NCI-H2196 (cell line): ENCODE measurements around the gene SSTR1.

ENCODE experiments used
- DNase-seq: peaks from one replicate; lab custom pipeline; 2025; ENCODE audit not compliant: unreplicated experiment; lab: John Stamatoyannopoulos, UW

Gene SSTR1

DNA sequence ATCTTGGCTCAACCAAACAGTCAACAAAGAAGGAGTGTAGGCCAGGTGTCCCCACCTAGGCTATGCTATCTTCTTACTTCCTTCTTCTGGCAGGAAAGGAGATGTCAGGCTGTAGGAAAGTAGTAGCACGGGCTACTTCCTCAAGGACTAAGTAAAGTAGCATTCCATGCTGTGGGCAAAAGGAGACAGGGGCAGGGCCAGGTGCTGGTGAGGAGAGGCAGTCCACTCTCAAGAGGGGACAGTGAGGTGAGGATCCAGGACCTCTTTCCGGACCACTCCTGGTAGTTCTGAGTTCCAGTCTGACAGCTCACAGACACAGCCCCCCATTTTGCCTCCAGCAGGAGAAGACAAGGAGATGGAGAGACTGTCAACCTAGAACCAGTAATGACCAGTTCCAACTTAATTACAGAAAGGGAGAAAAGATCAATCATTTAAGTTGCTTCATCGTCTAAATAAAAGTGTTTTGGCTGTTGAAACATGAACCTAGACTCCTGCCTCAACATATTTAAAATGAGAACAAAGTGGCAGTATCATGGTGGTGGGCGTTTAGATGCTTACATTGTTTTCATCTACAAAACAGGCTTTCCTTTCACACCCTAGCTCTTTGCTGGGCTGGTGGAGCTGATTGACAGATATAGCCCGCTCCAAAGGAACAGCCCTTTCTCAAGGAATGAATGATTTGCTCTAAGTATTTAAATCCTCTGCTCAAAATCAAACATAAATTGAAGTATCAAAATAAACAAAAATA lies 5.1 kb upstream of the SSTR1 start:
- DNase-seq, result no peak

DNA sequence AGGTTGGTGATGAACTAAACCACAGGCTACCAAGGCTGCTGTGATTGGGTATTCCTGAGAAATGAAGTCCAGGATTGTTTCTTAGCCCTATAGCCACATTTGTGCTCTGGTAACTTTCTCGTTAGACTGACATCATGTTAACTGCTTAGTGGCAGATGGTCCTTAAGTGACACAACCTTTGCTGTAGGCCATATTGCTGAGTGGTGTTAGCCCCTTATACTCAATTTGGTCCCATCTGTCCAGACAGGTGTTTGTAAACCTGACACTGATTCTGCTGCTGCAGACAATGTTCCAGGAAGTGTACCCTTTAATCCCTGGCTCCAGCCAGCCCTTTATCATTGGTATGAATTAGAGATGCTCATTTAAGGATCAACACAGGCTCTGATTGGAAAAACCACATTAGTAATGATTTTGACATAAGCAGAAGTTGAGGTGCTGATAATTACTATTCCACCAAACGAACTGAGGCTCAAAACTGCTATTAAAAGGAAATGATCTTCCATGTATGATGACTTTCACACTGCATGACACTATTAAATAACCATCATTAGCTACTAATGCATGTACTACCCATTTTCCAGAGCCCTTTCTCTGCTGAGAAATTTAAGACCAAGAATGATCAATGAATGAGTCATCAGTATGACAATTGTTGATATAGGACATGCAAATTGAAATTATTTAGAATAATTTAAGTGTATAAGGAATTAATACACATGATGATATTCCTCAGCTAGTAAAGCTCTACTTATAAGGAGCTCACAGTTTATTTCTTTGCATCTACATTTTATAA lies 3.6 kb upstream of the SSTR1 start:
- no peak for DNase-seq

DNA sequence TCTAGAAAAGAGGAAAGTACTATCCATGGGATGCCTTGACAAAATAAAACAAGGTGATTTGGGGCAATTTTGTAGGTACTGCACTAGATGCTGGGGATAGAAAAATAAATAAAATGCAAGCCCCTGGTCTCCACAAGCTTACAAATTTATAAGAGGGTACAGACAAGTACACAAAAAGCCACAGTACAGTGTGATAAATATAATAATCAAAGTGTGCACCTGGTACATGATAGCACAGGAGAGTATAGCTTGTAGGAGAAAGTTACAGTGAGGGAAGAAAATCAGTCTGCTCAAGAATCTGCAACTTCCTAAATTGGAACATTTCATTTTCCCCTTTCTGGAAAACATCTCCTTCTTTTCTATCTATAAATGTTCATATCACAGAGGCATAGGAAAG lies 3.0 kb upstream of the SSTR1 start:
- DNase-seq, result no peak

DNA sequence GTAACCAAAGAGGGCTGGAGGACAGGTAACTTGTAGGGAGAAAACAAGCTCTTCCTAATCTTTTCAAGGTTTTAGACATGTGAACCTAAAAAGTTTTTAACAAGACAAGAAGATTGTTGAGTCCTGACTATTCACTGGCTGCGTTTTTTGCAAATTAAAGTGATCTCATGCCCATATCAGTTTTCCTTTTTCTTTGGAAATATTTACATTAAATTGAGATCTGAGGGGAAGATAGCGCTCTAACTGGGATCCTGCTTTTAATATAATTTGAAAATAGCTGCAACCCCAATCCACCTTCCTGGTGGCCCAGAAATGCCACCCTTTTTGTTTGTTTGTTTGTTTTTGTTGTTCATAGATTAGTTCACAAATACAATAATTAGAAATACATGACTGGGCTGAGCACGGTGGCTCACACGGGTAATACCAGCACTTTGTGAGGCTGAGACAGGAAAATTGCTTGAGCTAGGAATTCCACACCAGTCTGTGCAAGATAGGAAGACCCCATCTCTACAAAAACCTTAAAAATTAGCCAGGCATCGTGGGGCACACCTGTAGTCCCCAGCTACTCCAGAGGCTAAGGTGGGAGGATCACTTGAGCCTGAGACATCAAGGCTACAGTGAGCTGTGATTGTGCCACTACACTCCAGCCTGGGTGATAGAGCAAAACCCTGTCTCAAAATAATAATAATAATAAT lies 2.4 kb upstream of the SSTR1 start:
- DNase-seq, result no peak

DNA sequence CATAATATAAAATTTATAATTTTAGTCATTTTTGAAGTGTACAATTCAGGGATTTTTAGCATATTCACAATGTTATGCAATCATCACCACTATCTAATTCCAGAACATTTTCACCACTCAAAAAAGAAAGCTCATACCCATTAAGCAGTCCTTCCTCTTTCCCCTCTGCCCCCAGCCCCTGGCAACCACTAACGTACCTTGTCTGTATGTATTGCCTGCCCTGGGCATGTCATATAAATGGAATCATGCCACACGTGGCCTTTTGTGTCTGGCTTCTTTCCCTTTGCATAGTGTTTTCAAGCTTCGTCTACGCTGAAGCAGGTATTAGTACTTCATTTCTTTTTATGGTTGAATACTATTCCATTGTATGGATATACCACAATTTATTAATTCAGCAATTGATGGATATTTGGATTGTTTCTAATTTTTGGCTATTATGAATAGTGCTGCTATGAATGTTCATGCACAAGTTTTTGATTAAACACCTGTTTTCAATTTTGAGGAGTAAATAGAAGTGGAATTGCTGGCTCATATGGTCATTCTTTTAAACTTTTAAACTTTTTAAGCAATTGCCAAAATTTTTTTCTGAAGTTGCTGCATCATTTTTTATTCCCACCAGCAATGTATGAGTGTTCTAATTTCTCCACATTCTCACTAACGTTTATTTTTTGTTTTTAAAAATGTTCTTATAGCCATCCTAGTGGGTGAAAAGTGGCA lies 1.6 kb upstream of the SSTR1 start:
- no peak for DNase-seq

DNA sequence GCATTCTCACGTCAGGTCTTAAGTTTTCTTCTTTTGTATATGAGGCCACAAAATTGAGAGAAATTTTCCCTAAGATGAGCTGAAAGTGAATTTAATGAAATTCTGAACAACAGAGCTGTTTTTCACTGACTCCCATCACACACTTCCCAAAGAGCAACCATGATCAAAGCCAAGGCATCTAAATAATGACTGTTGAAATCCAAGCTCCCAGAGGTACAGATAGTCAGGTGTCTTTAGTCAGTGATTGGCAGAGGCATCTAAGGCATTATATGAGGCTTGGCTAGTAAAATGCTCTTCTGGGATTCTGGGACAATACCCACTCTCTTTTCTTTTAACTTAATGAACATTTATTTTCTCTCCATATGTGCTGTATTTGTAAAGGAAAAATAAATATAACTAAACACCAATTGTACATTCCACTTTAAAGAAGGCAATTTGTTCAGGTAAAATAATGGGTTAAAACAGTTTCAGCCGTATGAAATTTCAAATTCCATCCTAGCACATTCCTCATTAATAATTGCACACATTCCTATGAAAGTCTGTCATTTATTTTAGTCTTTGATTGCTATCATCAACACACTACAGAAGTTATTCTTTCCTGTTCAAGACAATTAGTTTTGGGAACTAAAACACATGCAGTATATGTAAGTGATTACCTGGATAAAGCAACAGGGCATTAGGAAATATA lies 871 bp upstream of the SSTR1 start:
- DNase-seq, result no peak

DNA sequence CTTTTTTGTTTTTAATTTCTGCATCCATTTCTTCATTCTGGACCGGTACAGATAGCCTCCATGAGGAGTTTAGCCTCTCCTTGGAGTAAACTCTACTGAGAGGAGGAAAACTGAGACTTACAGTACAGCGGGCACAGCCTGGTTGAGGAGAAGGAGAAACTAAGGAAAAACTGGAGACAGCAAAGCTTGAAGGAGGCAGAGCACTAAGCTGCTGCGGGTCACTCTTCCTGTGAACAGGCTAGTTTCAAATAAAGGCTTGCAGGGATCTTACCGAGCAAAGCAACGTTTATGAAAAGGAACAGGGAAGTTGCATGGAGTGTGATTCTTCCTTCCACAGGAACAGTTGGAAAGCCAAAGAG lies 348 bp upstream of the SSTR1 start:
- DNase-seq, result no peak

DNA sequence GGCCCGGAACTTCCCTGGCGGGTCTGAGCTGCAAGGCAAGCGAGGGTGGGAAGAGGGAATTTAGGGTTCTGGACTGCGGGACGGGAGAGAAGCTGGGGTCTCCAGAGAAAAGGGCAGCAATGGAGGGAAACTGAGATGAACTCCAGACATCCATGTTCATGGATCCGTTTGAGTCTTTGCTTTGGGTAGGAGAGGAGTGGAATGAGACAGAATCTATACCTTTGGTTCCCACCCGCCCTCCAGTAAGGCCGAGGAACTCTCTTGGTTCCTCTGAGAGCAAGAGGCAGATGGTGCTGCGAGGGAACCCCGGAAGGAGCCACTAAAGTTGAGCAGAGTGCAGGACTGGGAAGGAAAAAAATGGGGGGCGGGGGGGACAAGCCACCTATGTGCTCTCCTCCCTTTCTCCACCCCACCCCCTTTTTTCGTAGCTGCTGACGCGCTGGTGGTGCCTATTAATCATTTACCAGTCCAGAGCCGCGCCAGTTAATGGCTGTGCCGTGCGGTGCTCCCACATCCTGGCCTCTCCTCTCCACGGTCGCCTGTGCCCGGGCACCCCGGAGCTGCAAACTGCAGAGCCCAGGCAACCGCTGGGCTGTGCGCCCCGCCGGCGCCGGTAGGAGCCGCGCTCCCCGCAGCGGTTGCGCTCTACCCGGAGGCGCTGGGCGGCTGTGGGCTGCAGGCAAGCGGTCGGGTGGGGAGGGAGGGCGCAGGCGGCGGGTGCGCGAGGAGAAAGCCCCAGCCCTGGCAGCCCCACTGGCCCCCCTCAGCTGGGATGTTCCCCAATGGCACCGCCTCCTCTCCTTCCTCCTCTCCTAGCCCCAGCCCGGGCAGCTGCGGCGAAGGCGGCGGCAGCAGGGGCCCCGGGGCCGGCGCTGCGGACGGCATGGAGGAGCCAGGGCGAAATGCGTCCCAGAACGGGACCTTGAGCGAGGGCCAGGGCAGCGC lies 1.2 kb downstream of the SSTR1 start:
- DNase-seq, result no peak

DNA sequence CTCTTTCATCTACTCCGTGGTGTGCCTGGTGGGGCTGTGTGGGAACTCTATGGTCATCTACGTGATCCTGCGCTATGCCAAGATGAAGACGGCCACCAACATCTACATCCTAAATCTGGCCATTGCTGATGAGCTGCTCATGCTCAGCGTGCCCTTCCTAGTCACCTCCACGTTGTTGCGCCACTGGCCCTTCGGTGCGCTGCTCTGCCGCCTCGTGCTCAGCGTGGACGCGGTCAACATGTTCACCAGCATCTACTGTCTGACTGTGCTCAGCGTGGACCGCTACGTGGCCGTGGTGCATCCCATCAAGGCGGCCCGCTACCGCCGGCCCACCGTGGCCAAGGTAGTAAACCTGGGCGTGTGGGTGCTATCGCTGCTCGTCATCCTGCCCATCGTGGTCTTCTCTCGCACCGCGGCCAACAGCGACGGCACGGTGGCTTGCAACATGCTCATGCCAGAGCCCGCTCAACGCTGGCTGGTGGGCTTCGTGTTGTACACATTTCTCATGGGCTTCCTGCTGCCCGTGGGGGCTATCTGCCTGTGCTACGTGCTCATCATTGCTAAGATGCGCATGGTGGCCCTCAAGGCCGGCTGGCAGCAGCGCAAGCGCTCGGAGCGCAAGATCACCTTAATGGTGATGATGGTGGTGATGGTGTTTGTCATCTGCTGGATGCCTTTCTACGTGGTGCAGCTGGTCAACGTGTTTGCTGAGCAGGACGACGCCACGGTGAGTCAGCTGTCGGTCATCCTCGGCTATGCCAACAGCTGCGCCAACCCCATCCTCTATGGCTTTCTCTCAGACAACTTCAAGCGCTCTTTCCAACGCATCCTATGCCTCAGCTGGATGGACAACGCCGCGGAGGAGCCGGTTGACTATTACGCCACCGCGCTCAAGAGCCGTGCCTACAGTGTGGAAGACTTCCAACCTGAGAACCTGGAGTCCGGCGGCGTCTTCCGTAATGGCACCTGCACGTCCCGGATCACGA lies 2.2 kb downstream of the SSTR1 start:
- no peak for DNase-seq

DNA sequence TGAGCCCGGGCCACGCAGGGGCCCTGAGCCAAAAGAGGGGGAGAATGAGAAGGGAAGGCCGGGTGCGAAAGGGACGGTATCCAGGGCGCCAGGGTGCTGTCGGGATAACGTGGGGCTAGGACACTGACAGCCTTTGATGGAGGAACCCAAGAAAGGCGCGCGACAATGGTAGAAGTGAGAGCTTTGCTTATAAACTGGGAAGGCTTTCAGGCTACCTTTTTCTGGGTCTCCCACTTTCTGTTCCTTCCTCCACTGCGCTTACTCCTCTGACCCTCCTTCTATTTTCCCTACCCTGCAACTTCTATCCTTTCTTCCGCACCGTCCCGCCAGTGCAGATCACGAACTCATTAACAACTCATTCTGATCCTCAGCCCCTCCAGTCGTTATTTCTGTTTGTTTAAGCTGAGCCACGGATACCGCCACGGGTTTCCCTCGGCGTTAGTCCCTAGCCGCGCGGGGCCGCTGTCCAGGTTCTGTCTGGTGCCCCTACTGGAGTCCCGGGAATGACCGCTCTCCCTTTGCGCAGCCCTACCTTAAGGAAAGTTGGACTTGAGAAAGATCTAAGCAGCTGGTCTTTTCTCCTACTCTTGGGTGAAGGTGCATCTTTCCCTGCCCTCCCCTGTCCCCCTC lies 3.0 kb downstream of the SSTR1 start:
- no peak for DNase-seq

DNA sequence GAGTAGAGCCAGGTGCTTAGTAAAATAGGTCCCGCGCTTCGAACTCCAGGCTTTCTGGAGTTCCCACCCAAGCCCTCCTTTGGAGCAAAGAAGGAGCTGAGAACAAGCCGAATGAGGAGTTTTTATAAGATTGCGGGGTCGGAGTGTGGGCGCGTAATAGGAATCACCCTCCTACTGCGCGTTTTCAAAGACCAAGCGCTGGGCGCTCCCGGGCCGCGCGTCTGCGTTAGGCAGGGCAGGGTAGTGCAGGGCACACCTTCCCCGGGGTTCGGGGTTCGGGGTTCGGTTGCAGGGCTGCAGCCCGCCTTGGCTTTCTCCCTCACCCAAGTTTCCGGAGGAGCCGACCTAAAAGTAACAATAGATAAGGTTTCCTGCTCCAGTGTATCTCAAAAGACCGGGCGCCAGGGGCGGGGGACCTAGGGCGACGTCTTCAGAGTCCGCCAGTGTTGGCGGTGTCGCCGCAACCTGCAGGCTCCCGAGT lies 3.6 kb downstream of the SSTR1 start:
- no peak for DNase-seq

DNA sequence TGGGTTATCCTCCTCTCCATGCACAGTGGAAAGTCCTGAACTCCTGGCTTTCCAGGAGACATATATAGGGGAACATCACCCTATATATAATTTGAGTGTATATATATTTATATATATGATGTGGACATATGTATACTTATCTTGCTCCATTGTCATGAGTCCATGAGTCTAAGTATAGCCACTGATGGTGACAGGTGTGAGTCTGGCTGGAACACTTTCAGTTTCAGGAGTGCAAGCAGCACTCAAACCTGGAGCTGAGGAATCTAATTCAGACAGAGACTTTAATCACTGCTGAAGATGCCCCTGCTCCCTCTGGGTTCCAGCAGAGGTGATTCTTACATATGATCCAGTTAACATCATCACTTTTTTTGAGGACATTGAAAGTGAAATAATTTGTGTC lies 4.4 kb downstream of the SSTR1 start:
- no peak for DNase-seq

DNA sequence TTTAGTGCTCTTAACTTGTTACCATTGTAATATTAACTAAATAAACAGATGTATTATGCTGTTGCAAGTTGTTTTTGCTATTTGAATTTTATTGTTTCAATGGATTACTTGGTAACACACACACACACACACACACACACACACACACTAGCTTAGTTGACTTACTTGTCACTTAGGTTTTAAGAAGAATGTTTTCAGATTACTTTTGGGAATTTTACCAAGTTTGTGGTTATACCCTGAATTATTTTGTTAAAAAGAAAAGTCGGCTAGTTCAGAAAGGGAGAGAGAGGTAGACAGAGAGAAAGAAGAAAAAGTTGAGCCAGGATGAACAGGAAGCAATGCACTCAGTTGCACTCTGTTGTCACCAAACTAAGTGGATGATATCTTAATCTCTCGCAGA lies 5.3 kb downstream of the SSTR1 start:
- DNase-seq, result no peak

DNA sequence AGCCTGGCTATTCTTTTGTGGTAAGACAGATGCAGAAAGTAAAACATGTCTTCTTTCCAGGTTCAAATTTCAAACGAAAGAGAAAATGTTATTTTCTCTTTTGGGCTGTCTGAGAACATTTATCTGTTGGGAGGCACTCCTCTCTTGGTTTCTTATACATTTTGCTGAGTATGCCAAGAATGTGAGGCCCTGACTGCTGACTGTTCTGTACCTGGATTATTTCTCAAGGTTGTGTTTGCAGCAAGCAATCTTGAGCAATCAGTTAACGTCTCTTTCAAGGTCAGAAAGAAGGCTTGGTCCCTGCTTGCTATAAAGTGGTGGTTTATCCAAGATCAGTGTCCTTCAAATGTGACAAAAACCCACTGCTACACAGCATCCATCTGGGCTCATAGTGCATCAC lies 9.8 kb downstream of the SSTR1 start:
- no peak for DNase-seq

DNA sequence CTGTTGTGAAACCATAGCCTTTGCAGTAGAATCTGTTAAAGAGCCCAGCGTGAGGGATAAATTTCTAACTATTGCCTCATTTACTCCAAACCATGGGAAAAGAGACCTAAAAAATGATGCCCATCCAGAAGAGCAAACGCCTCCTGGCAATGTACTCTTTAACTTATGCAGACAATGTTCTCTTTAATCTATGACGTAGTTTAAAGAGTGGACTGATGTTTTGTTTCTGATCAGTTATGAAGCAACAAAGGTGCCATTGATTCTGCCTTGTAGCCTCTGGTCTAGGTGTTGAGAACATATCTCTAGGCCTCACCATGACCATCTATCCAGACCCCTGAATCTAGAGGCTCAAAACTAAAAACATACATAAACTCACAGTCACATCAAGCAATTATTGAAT lies 13.4 kb downstream of the SSTR1 start:
- no peak for DNase-seq

DNA sequence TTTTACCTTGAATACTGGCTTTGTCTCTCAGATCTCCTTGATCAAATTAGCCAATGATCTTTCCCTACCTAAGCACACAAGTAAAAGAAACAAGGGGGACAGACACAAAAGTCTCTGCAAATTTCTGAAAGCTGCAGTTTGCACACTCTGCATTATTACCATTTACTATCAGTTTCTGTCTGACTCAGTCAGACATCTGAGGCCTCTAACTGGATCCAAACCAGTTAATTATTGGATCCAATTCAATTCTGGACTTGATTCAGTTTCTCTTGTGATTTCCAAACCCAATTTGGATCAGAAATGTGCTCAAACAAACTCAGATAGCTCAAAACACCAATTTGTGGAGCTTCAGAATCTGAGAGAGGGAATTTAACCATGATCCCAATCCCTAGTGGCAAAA lies 16.6 kb downstream of the SSTR1 start:
- no peak for DNase-seq

DNA sequence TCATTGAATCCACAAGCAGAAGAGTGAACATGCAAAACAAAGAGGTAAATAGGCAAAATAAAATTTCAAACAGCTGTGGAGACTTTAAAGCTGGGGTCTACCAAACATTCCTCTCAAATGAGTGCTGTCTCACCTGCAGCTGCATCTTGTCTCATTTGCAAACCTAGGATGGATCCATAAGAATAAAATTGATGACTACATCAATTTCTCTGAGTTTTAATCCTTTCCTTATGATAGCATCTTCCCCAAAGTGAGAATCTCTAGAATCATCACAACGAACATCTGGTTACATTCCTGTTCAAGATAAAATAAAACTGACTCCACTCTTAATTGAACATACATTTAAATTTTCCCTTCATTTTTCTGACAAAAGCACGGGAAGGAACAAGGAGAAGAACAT lies 18.2 kb downstream of the SSTR1 start:
- DNase-seq, result no peak

DNA sequence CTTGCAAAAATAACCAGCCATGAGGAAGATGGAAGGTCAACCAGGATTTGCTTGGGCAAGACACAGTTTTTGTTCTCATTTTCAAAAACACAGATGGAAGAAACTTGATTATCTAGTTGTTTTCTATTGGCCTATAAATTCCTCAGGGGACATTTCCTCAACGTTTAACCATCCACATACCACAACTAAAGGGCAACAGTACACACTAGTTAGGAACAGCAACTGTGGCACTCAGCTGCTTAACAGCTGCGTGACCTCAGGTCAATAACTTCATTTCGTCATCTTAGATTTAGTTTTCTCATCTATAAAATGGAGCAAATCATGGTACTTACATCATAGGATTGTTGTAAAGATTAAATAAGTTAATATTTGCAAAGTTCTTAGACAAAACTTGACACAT lies 18.7 kb downstream of the SSTR1 start:
- no peak for DNase-seq
